IPS DF 19.7 (cell line): ENCODE data around the gene EIF2D.
"Not testable (repeated sequence)": the region's sequence is repeated elsewhere in the genome, so short reads cannot be mapped to it uniquely, and the experiment has no call there.

Experiments used
- DNase-seq: peaks from one replicate; pipeline ENCODE4 v3.0.0-alpha.2; 2013; ENCODE audit warnings: low read depth, low spot score

Gene EIF2D

GRCh38 chr1:206586501-206587445 lies 25.5 kb downstream of the EIF2D start:
- DNase-seq = no peak

- no peak for DNase-seq
Observed at GRCh38 chr1:206584683-206585082, 27.6 kb downstream of the EIF2D start.

GRCh38 chr1:206583707-206584648 lies 28.3 kb downstream of the EIF2D start:
- peak; percentile 28 for DNase-seq

- DNase-seq = no peak
Observed at GRCh38 chr1:206582971-206583706, 29.1 kb downstream of the EIF2D start.

GRCh38 chr1:206582537-206582936 lies 29.7 kb downstream of the EIF2D start:
- DNase-seq = no peak

GRCh38 chr1:206581571-206581981 lies 30.7 kb downstream of the EIF2D start:
- no peak for DNase-seq

- not testable (repeated sequence) for DNase-seq
Observed at GRCh38 chr1:206581114-206581497, 31.2 kb downstream of the EIF2D start.

- no peak for DNase-seq
Observed at GRCh38 chr1:206580438-206581113, 31.7 kb downstream of the EIF2D start.

GRCh38 chr1:206579747-206580437 lies 32.4 kb downstream of the EIF2D start:
- no peak for DNase-seq

- no peak for DNase-seq
Observed at GRCh38 chr1:206578978-206579374, 33.3 kb downstream of the EIF2D start.

GRCh38 chr1:206578068-206578977 lies 33.9 kb downstream of the EIF2D start:
- DNase-seq = no peak

- DNase-seq = no peak
Observed at GRCh38 chr1:206577626-206578025, 34.6 kb downstream of the EIF2D start.

GRCh38 chr1:206575894-206576737 lies 36.1 kb downstream of the EIF2D start:
- DNase-seq = no peak

- DNase-seq = no peak
Observed at GRCh38 chr1:206575165-206575893, 36.9 kb downstream of the EIF2D start.

- no peak for DNase-seq
Observed at GRCh38 chr1:206573762-206574161, 38.5 kb downstream of the EIF2D start.

GRCh38 chr1:206573319-206573718 lies 38.9 kb downstream of the EIF2D start:
- no peak for DNase-seq

GRCh38 chr1:206572835-206573234 lies 39.4 kb downstream of the EIF2D start:
- DNase-seq = no peak

GRCh38 chr1:206570529-206570928 lies 41.7 kb downstream of the EIF2D start:
- no peak for DNase-seq
